COR-L47 (cell line): ENCODE results near the gene PCP4L1.
"Not testable (repeated sequence)": the region's sequence is repeated elsewhere in the genome, so short reads cannot be mapped to it uniquely, and the experiment has no call there.

Experiments used
- DNase-seq: peaks from one replicate; lab custom pipeline; 2025; lab: John Stamatoyannopoulos, UW

PCP4L1 gene

DNA sequence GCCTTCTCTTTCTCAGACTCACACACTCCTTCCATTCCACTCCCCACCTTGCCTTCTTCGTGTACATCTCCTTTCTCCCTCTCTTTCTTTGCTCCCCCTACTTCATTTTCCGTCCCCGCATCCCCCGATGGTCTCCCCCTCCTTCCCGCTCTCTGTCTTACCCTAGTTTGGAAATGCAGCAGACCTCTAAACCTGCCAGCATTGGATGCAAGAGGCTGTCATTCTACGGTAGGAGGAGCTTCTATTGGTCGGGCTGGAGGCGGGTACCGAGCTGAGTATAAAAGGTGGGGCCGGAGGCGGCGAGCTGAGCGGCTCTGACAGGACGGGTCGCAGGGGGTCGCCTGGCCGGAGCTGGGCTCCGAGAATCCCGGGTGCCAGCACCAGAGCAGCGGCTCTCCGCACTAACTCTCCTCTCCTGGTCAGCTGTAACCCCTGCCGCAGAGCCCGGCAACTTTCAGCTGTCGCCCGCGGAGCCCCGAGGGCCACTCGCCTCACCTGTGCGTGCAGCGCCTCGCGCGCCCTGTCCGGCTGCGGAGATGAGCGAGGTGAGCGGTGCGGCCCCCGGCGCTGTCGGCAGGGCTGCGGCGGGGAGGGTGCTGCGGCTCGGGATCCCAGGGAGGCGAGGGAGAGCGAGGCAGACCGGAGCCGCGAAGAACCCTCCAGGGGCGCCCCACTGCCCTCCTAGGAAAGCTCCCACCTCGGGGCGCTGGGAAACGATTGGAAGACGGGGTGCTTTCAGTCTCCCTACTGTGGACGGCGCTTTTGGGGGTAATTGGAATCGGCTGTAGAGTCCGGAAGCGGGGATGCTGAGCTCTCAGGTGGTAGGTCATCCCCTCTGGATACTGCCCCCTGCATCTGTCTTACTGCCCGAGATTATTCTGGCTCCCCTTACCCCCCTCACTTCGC is at the start of gene PCP4L1:
PCP4L1 (plus strand) TSS at position 307 of the 906 bp plus-strand sequence; CDS start at position 537, 230 bp downstream.
- no peak for DNase-seq

DNA sequence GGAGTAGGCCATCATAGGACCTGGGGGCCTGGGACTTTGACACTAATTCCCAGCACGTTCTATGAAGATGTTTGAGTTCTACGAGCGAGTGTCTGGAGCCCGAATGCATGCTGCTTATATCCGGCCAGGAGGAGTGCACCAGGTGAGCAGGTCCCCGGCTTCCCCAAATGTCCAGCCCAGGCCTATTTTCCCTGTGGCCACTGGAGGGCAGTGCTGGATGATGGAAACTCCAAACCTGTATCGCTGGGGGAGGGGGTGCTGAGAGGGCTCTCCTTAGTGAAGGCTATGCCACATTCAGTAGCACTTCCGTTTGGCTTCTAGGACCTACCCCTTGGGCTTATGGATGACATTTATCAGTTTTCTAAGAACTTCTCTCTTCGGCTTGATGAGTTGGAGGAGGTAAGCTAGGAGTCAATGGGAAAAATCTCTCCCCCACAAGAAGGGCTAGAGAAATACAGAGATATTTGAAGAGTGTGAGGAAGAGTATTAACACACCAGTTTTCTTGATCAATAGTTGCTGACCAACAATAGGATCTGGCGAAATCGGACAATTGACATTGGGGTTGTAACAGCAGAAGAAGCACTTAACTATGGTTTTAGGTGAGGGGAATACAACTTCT is 48.6 kb upstream of the PCP4L1 start:
- DNase-seq: peak; percentile 84

DNA sequence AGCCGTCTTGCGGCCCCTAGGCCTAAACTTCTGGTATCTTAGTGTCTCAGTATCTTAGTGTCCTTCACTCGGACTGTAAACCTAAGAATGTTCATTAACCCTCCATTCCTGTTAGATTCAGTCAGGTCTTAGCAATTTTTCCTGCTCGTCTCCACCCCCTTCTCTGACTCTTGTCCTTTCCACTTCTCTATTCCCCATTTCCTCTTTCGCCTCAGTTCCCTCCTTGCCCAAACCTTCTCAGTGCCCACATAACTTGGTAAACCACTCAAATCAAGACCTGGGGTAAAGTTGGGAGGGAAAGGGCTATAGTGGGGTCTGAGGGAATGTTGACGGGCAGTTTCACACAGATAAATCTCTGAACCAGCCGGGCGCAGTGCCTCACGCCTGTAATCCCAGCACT is 44.2 kb upstream of the PCP4L1 start:
- DNase-seq: no peak

DNA sequence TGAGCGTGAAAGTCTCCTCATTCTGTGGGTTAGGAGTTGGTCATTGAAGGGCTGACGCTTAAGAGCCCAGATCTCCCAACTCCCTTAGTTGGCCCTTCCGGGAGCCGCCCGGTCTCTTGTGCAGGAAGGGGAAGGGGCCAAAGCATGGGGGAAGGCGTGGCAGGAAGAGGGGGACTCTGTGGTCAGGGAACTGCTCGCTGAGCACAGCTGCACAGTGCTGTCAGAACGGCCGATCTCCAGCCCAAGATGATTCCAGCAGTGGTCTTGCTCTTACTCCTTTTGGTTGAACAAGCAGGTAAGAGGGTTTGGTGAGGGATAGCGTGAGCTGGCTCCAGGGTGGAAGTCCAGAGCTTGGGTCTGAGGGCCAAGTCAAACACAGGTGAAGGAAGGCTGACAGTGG is 43.5 kb upstream of the PCP4L1 start, which contains the start of gene FCER1G:
FCER1G (plus strand) TSS at position 220 of the 400 bp plus-strand sequence; CDS start at position 247, 27 bp downstream.
- DNase-seq: no peak

DNA sequence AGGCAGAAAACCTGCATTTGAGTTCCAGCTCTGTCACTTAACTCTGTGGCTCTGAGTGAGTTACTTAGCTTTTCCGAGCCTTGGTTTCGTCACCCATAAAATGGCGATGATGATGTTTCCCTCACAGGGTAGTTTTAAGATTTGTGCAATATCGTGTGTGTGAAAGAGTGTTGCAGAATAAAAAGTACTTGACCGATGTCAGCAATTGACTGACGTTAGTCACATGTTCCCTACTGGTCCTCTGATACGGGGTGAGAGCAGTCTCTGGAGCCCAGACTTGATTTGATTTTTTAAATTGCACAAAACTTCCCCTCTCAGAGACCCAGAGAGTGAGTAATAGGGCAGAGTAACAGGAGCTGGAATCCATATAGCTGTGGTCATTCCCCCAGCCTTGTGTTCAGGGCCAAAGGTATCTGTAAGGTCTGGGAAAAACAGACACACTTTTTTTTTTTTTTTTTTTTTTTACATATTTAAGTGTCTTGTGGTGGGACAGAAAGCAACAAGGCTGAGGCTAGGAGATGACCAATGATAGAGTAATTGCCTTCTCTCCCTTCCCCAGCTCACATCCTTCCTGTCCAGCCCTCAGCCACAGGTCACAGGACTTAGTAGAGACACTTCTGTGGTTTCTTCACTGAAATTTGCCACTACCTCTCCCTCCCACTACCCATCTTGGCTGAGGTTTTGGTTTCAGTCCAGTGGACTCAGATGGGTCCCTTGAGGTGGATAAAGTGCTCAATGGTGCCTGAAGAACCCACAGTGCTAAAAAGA is 41.4 kb upstream of the PCP4L1 start:
- no peak for DNase-seq

DNA sequence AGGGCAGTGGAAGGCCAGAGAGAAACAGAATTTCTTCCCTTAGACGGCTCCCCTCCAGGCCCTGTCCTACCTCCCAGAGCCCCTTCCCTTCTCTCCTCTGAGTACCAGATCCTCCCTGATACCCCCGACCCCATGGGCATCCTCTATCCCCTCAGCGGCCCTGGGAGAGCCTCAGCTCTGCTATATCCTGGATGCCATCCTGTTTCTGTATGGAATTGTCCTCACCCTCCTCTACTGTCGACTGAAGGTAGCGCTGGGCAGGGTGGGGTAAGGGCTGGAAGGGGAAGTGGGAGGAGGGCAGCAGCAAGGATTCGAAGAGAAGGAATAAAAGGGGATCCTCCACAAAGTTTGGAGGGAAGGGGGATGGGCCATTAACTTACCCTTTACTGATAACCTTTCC is 40.7 kb upstream of the PCP4L1 start:
- no peak for DNase-seq

DNA sequence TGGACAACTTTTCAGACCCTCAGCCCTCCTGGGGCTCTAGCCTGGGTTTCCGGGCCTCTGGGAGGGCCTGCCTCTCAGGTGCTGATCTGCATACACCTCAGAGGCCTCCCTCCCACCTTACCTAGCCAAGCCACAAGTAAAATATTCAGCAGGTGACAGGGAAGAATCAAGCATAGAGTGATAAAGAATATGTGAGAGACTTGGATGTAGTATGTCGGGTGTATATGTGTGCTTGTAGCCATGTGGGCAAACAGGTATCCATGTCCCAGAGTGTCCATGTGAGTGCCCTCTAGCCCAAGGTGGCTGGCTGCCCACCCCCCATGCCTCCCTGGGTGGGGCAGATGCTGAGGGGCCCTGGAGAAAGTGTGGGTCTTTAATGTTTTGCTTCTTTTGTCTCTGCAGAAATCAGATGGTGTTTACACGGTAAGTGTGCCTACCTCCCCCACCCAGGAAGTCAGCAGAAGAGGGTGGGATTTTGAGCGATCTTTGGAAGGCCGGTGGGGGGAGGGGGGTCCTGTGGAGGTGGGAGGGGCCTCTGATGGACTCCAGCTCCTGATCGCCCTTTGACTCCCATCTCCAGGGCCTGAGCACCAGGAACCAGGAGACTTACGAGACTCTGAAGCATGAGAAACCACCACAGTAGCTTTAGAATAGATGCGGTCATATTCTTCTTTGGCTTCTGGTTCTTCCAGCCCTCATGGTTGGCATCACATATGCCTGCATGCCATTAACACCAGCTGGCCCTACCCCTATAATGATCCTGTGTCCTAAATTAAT is 40.1 kb upstream of the PCP4L1 start:
- DNase-seq: no peak

DNA sequence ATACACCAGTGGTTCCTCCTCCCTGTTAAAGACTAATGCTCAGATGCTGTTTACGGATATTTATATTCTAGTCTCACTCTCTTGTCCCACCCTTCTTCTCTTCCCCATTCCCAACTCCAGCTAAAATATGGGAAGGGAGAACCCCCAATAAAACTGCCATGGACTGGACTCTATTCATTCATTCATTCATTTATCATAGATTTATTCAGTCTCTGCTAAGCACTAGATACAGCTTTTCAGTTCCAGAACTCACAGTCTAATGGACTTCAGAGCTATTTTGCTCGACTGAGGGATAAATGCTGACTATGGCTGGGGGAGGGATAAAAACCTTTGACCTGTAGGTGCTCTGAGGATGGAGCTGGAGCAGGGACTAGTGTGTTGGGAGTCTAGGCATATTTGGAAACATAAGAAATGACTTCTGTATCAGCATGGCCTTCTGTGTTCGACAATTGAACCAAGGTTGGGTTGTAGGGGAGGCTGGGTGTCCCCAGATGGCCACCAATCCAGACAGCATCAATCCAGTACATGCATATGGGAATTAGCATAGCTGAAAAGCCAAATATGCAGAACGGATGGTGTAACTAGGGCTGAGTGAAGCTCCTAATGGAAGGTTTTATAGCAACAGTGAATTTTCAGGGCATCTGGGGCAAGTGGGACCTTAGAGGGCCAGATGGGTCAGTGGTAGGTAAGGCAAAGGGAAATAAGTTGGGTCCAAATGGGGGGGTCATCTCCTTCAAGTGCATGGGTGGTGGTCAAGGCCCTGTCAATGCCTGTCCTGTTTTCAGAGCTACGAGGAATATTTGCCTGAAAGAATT is 39.3 kb upstream of the PCP4L1 start:
- DNase-seq: no peak

DNA sequence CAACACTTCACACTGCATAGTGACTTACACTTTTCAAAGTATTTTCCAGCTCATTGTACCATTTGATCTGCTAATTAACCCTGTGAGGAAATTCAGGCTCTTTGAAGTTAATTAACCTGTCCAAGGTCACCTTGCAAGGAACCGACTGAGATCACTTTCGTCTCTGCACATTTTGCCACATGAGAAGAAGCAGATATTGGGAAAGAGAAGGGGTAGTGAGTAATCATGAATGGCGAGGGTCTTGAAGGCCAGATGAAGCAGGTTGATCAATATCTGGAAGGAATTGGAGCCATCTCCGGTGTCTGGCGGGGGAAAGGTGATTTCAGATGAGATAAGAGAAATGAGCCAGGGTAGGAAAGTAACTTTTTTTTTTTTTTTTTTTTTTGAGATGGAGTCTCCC is 38.5 kb upstream of the PCP4L1 start:
- no peak for DNase-seq

DNA sequence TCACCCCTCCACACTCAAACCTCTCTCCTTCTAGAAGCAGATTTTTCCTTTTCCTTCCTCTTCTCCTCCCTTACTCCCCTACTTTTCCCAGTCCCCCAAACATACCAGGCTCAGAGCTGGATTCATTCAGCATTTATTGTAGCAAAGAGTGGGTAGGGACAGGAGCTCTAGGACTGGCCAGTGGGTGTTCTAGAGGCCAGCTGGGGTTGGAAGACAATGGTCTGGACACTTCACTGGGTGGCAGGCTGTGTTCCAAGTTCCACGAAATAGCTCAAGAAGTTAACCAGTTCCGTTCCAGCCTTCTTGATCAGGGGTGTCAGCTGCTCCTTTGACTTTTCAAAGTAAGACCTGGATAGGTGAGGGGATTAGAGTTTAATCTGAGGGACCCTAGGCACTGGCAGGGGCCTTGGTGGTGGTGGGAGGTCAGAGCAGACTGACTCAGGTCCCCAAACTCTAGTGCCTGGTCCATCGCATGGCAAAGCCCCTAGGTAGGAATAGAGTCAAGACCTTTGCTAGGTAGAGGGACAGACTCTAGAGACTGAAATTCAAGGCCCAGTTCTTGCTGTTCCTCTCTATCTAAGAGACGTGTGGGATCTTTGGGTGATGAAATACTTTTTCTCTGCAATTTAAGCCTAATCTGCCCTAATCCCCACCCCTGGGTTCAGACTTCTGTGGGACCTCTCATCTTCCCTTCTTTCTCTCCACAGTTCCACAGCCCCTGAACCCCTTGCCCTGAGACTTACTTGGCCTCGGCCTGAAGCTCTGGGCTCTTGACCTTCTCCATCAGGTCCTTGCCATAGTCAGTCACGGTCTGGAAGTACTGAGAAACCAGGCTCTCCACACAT is 36.1 kb upstream of the PCP4L1 start:
- no peak for DNase-seq

DNA sequence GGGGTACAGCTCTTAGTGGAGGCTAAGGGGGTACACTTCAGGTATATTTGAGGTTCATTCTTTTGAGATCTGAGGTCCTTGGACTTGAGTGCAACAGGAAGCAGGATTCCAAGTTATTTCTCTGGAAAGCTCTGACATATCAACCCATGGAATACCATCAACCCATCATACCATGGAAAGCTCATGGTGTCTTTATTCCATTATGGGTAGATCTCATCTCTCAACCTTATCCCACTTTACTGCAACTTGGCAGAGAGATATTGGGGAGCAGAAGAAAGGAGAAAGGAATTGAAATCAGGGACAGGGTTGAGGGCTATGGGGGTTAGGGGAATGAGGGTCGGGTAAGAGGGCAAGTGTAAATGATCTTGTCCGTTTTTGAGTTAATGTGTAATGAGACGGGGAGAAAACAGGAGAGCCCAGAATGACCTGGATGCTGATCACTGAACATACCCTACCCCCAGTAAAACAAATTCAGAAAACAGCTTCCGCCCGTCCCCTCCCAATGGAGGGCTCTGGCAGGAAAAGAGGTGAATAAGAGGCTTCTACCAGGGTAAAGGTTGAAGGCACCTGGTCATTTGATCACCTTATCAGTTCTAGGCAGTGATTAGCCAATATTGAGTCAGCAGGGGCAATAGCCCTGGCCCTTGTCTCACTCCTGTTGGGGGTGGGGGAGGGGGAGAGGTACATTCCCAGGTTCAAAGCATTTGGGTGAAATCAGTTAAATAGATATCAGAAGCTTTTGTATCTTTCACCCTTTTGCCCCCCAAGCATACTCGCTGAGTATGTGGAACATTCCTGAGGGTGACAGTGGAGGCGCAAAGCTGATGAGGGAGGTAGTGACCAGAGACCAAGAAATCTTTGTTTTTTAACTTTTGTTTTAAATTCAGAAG is 34.5 kb upstream of the PCP4L1 start:
- no peak for DNase-seq

DNA sequence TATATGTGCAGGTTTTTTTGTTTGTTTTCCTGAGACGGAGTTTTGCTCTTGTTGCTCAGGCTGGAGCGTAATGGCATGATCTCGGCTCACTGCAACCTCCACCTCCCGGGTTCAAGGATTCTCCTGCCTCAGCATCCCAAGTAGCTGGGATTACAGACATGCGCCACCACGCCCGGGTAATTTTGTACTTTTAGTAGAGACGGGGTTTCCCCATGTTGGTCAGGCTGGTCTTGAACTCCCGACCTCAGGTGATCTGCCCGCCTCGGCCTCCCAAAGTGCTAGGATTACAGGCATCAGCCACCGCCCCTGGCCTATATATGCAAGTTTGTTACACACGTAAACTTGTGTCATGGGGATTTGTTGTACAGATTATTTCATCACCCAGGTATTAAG is 33.9 kb upstream of the PCP4L1 start:
- DNase-seq: not testable (repeated sequence)

DNA sequence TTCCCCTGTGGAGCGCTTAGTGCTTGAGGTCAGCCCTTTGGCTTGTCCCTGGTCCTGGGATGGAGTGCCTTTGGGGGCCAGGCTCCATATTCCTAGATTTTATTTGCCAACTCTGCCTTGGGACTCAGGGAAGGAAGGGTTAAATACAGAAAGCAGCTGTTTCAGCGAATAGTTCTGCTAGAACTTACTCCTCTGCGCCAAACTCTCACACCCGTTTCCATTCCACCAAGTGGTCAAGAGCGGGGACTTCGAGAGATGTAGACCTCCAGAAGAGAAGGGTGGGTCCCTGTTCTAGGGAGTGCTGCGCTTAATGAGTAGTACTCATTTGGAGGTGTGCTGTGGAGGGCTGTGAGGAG is 33.4 kb upstream of the PCP4L1 start:
- no peak for DNase-seq

DNA sequence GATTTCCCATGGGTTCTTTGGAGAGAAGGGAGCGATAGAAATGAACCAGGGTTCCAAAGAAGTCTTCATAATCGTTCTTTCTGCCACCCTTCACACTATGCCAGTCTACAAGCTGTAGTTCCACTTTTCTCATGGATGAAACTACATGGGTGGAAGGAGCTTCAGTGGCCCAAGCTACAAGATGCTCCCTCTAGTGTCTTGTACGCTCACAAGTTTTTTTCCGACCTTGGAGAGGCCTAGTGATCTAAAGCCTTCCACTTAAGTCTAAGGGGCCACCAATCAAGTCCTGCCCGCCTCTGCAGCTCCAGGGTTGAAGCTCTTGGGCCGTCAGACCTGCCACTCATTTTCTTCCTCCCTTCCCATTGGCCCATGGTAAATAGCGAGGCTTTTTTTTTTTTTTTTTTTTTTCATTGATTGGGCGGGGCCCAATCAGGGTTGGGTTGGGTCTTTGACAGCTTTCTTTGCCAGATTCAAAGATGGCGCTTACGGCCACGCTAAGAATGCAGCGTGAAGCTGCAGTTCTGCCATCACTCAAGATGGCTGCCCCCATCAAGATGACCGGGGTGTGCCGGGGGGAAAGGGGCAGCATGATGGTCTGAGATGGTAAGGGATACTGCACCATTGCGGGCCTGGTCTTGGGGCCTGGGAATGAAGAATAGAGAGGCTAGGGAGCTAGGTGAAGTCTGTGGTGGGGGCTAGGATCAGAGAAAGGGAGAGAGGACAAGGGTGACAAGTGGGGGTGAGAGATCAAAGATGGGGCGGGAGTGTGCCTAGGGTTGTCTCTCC is 32.8 kb upstream of the PCP4L1 start, which contains the start of gene TOMM40L:
TOMM40L (plus strand) TSS at position 527 of the 786 bp plus-strand sequence. CDS start 430 bp downstream, outside the sequence.
- DNase-seq: peak; percentile 95

DNA sequence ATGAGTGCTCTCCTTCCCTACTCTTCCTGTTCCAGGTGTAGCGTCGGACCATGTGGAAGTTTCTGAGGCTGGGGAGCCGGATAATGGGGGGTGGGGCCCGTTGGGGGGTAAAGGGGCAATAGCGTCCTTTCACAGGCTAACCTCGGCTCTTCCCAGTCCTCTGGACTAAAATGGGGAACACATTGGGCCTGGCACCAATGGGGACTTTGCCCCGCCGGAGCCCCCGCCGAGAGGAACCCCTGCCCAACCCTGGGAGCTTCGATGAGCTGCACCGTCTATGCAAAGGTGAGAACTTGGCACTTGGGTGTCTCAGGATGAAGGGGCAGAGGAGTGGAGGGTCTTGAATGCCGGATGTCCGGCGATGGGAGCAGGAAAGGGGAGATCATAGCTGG is 32.2 kb upstream of the PCP4L1 start:
- DNase-seq: no peak

DNA sequence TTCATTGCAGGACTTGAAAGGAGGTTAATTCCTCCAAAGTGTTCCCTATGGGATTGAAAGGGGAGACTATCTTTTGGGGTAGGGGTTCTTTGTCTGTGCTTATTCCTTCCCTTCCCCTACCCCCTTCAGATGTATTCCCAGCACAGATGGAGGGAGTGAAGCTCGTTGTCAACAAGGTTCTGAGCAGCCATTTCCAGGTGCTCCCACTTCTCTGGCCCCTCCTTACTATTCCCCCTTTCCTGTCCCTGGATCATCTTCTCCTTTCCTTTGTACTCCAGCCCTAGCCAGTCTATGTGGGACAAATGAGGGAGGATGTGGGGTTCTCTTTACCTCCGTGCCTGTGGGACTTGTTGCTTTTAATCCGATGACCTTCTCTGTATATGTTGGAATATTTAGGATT is 31.8 kb upstream of the PCP4L1 start:
- DNase-seq: no peak

DNA sequence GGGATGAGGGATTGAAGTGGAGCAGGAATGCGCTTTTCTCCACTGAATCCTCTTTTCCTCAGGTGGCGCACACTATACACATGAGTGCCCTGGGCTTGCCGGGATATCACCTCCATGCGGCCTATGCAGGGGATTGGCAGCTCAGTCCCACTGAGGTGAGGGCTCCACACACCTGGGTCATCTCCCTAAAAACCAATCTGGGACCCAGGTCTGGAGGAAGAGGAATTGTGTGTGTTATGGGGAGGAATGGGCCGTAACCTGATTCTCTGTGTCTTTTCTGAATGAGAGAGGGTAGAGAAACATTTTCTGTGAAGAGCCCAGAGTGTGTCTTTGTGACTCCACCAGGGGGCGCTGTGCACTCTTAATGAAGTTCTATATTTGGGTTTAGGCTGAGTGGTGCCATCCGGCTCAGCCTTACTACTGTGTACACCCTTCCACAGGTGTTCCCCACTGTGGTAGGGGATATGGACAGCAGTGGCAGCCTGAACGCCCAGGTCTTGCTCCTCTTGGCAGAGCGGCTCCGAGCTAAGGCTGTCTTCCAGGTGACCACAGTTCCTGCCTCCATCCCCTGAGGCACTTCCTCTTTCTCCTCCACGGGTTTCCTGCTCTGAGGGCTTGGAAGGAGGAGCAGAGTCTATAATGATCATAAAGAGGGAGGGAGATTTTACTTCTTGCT is 31.2 kb upstream of the PCP4L1 start:
- peak; percentile 87 for DNase-seq

DNA sequence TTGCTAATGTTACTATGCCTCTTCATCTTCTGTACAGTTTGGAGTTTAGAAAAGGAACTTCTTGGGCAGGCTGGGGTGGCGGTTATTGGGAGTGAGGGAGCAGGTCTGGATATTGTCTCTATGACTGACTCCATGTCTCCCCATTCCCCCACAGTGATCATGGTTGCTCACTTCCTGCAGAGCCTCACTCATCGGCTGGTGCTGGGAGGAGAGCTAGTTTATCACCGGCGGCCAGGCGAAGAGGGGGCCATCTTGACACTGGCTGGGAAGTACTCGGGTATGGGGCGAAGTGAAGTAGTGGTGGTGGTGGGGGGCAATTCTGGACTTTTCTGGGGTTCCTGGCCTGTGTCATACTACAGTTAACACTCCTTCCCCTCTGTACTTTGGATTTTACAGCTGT is 30.5 kb upstream of the PCP4L1 start:
- DNase-seq: no peak
